ENCODE results near the gene DOCK11. TPM values are rescaled to one million over a fixed set of nuclear protein-coding genes. Genes with fewer than 3 reads are reported as not detected.

DOCK11 gene
- total RNA-seq, 1 donor from 2014 or later, result 3.8 TPM

GRCh38 chrX:118496763-118497079 is 1.1 kb downstream of the DOCK11 start:
- no peak for TF ChIP-seq CTCF (IDR thresholded peaks at IDR 0.05; ENCODE audit: borderline replicate concordance)
- Histone ChIP-seq H3K27ac (replicated peaks) (peak overlapping the region; percentile 77), H3K4me3 (peak overlapping the region; percentile 73), H3K4me1 (peaks cover 9% of the 10 kb centered on the region), H3K9me3 (replicated peaks) (no peaks in the 10 kb centered on the region), H3K36me3 (no peaks in the 10 kb centered on the region), H3K27me3 (ENCODE audit: low read depth) (peaks cover 30% of the 10 kb centered on the region)
- intact Hi-C loops (cut with micrococcal nuclease), result no loop called here
- no peak for DNase-seq

GRCh38 chrX:118497180-118497818 is 1.7 kb downstream of the DOCK11 start:
- no peak for TF ChIP-seq CTCF (IDR thresholded peaks at IDR 0.05; ENCODE audit: borderline replicate concordance)
- Histone ChIP-seq H3K4me1 (peaks cover 9% of the 10 kb centered on the region), H3K27ac (replicated peaks) (peak overlapping the region; percentile 77), H3K9me3 (replicated peaks) (no peaks in the 10 kb centered on the region), H3K27me3 (ENCODE audit: low read depth) (peaks cover 30% of the 10 kb centered on the region), H3K36me3 (no peaks in the 10 kb centered on the region), H3K4me3 (peak overlapping the region; percentile 73)
- intact Hi-C loops (cut with micrococcal nuclease), result no loop called here
- DNase-seq, result no peak

- intact Hi-C loops (cut with micrococcal nuclease), result no loop called here
- no peaks in the 10 kb centered on the region for H3K9me3 ChIP-seq (replicated peaks)
- peaks cover 30% of the 10 kb centered on the region for H3K27me3 ChIP-seq (ENCODE audit: low read depth)
- no peak overlapping the region for H3K27ac ChIP-seq (replicated peaks)
- no peaks in the 10 kb centered on the region for H3K36me3 ChIP-seq
- no peak overlapping the region for H3K4me3 ChIP-seq
- H3K4me1 ChIP-seq, result peaks cover 9% of the 10 kb centered on the region
- TF ChIP-seq CTCF (IDR thresholded peaks at IDR 0.05; ENCODE audit: borderline replicate concordance), result no peak
- DNase-seq, result no peak
These were observed 2.7 kb downstream of the DOCK11 start for GRCh38 chrX:118498351-118498750.

- H3K9me3 ChIP-seq (replicated peaks), result no peaks in the 10 kb centered on the region
- peaks cover 30% of the 10 kb centered on the region for H3K27me3 ChIP-seq (ENCODE audit: low read depth)
- no peaks in the 10 kb centered on the region for H3K36me3 ChIP-seq
- intact Hi-C loops (cut with micrococcal nuclease), result no loop called here
- no peak overlapping the region for H3K27ac ChIP-seq (replicated peaks)
- no peak for TF ChIP-seq CTCF (IDR thresholded peaks at IDR 0.05; ENCODE audit: borderline replicate concordance)
- DNase-seq, result no peak
- H3K4me1 ChIP-seq, result peaks cover 9% of the 10 kb centered on the region
- H3K4me3 ChIP-seq, result no peak overlapping the region
These were observed 3.1 kb downstream of the DOCK11 start for GRCh38 chrX:118498755-118499154.

GRCh38 chrX:118499295-118499694 is 3.7 kb downstream of the DOCK11 start:
- intact Hi-C loops (cut with micrococcal nuclease), result no loop called here
- no peaks in the 10 kb centered on the region for H3K36me3 ChIP-seq

More at GRCh38 chrX:118499295-118499694, 3.7 kb downstream of the DOCK11 start:
- Histone ChIP-seq H3K4me3 (no peak overlapping the region), H3K27me3 (ENCODE audit: low read depth) (peaks cover 30% of the 10 kb centered on the region), H3K27ac (replicated peaks) (no peak overlapping the region), H3K4me1 (peaks cover 9% of the 10 kb centered on the region), H3K9me3 (replicated peaks) (no peaks in the 10 kb centered on the region)
- TF ChIP-seq CTCF (IDR thresholded peaks at IDR 0.05; ENCODE audit: borderline replicate concordance), result no peak
- no peak for DNase-seq

All from left ventricle myocardium inferior (tissue), 1 donor.